AG10803 (cell line): ENCODE data around the gene FYTTD1.

Source experiments
- DNase-seq: peaks from one replicate; pipeline ENCODE4 v3.0.0; 2010; ENCODE audit warnings: low read depth
- H3K4me3 ChIP-seq: 2 replicates; pipeline ENCODE4 v1.5.1; 2011; ENCODE audit warnings: mild to moderate bottlenecking, low read length, control low read depth
- TF ChIP-seq, protein P1 (sequence below): conservative IDR thresholded peaks from 2 replicates; pipeline ENCODE4 v1.5.1; 2011; ENCODE audit warnings: mild to moderate bottlenecking, low read length, control low read depth, inconsistent platforms

FYTTD1 gene

DNA sequence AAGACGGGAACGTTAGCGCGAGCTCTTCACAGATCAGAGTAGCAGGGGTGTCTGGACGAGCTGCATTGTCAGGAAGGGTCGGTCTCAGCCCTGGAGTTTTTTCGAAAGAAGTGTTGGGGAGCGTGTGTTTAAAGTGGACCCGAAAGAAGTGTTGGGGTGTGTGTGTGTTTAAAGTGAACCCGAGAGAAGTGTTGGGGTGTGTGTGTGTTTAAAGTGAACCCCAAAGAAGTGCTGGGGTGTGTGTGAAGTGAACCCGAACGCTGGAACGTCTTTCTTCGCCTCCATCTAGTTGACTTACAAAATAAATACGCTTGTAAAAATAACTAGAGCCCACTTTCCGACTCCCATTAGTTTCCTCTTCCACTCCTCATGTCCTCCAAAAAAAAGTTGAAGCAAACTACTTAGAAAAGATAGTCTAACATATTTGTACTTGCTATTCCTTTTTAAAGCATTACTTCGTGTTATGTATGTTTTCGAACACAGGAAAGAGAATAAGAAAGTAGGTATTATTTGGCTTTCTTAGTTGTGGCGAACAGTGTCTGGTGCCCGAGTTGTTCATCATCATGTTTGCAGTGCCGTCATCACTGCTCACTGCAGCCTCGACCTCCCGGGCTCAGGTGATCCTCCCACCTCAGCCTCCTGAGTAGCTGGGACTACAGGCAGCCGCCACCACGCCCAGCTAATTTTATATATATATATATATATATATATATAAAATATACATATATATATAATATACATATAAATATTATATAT is 42.4 kb downstream of the FYTTD1 start:
- TF ChIP-seq, protein P1, sequence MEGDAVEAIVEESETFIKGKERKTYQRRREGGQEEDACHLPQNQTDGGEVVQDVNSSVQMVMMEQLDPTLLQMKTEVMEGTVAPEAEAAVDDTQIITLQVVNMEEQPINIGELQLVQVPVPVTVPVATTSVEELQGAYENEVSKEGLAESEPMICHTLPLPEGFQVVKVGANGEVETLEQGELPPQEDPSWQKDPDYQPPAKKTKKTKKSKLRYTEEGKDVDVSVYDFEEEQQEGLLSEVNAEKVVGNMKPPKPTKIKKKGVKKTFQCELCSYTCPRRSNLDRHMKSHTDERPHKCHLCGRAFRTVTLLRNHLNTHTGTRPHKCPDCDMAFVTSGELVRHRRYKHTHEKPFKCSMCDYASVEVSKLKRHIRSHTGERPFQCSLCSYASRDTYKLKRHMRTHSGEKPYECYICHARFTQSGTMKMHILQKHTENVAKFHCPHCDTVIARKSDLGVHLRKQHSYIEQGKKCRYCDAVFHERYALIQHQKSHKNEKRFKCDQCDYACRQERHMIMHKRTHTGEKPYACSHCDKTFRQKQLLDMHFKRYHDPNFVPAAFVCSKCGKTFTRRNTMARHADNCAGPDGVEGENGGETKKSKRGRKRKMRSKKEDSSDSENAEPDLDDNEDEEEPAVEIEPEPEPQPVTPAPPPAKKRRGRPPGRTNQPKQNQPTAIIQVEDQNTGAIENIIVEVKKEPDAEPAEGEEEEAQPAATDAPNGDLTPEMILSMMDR, result no peak

DNA sequence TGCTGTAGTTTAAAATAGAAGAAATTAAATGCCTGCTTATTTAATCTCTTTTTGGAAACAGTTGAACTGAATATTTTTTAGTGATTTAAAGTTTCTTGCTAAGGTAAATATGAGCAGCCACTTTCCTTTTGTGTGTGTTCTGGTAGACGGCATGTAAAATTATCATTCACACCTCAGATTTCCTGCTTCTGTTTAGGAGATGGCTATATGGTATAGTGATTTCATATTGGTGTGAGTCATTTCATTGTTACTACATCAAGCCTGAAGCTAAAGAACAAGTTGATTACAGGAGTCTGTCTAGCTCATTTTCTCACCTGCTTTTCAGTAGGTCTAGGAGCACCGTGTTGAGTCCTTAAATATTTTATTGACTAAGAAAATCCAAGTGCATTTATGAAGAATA is 43.6 kb downstream of the FYTTD1 start:
- TF ChIP-seq, protein P1, result no peak
- DNase-seq, result peak; percentile 20
- no peak overlapping the region; the same call in 1 of the 2 replicates for H3K4me3 ChIP-seq

More for the DNA sequence above, 42.4 kb downstream of the FYTTD1 start:
- peak overlapping the region; percentile 86 for H3K4me3 ChIP-seq
- DNase-seq, result peak; percentile 35

DNA sequence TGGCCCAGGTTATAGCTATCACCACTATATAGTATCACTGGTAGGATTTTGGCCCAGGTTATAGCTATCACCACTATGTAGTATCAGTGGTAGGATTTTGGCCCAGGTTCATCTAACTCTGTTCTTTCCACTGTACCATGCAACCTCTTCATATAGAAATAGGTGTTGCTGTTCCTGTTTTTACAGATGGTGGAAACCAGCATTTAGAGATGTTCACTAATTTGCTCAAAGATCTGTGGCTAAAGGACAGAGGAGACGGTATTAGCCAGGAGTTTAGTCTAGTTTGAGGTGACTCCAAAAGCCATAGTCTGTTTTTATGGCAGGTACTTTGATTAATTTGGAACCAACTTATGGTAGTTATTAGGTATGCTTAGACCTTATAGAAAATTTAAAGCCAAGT is 44.4 kb downstream of the FYTTD1 start:
- no peak overlapping the region for H3K4me3 ChIP-seq
- DNase-seq, result no peak
- TF ChIP-seq, protein P1, result no peak

DNA sequence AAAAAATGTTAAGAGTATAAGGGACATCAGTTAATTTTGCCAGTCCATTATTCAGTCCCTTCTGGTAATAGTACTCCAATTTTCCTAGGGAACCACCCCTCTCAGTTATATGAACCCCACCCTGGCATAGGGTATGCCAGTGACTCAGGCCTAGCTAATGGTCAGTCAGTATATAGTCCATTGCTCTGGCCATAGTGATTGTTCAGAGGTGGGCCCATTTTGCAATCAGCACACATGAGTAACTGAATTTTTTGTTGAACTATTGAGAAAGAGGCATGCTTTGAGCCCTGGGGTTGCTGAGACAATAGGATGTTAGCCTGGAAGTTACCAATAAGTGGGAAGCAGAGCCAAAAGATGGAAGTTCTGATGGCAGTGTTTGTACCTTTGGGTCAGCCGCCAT is 45.5 kb downstream of the FYTTD1 start:
- TF ChIP-seq, protein P1, result no peak
- H3K4me3 ChIP-seq, result no peak overlapping the region
- peak; percentile 85 for DNase-seq

DNA sequence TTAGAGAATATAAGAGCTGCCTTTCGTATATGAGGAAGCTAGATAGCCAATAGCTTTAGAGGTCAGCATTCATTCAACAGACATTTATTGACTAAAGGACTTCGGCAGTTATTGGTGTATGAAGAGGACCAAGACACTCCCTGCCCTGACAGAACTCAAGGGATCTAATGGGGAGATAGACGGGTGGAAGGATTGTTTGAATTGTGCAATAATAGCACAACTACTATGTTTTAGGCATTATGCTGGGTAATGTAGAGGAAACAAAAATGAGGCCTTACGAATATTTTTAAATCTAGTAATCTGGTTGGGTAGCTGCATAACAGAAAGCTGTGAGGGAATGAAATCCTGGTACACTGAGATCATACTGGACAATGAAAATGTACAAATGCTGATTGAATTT is 46.4 kb downstream of the FYTTD1 start:
- DNase-seq, result no peak
- TF ChIP-seq, protein P1, result no peak
- no peak overlapping the region for H3K4me3 ChIP-seq

GRCh38 chr3:197798863-197799262 is 49.2 kb downstream of the FYTTD1 start:
- H3K4me3 ChIP-seq, result no peak overlapping the region
- DNase-seq, result no peak
- TF ChIP-seq, protein P1, result no peak

DNA sequence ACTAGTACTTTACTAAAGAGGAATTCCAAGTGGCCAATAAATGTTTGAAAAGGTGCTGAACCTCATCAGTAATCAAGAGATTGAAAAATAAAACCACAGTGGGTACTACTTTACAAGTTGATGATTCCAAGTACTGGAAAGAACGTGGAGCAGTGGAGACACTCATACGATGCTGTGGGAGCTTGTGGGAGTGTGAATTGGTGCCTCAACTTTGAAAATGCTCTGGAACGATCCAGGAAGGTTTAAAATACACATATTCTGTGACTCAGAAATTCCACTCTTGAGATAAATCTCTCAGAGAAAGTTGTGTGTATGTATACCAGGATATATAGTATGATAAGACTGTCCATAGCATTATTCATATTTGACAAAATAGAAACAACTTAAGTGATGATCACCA is 50.7 kb downstream of the FYTTD1 start:
- TF ChIP-seq, protein P1, result no peak
- no peak overlapping the region for H3K4me3 ChIP-seq
- no peak for DNase-seq
